Cortex of kidney (tissue), 1 donor: ENCODE measurements around the gene MRPL28.
"Not testable (repeated sequence)": the region's sequence is repeated elsewhere in the genome, so short reads cannot be mapped to it uniquely, and the experiment has no call there.

Source experiments
- DNase-seq: peaks from one replicate; lab custom pipeline; 2025; lab: John Stamatoyannopoulos, UW

Gene MRPL28

DNA sequence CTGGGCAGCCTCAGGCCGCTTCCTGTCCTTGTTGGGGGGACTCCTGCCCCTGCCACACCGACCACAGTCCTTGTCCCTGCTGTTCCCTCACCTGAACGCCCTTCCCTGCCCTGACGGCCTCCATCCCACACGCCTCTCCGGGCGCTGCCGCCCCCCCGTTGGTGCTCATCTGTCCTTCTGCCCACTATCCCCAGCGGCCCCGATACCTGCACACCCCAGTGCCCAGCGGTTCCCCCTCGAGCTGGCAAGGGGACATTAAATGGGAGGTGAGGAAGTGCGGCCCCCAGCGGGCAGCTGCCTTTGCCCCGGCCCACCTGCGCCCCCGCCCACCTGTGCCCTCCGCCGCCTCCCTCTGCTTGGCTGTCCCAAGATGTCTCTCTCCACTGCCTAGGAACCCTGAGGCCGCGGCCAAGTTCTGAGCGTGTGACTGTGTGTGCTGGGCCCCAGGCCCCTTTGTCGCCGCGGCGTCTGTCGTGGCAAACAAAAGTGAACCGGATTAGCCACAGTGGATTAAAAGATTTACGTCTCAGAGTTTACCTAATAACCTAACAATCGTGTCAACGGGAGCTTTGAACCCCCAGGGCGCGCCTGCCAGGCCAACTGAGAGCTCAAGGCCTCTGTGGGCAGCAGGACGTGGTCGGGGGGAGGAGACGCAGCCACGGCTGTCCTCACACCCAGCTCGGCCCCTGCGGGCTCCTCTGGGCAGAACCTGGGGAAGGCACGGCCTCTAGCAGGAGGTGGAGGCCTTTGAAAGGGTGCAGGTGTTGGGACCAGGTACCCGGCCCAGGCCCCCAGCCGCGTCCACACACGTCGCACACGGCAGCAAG lies 10.3 kb downstream of the MRPL28 start:
- no peak for DNase-seq

DNA sequence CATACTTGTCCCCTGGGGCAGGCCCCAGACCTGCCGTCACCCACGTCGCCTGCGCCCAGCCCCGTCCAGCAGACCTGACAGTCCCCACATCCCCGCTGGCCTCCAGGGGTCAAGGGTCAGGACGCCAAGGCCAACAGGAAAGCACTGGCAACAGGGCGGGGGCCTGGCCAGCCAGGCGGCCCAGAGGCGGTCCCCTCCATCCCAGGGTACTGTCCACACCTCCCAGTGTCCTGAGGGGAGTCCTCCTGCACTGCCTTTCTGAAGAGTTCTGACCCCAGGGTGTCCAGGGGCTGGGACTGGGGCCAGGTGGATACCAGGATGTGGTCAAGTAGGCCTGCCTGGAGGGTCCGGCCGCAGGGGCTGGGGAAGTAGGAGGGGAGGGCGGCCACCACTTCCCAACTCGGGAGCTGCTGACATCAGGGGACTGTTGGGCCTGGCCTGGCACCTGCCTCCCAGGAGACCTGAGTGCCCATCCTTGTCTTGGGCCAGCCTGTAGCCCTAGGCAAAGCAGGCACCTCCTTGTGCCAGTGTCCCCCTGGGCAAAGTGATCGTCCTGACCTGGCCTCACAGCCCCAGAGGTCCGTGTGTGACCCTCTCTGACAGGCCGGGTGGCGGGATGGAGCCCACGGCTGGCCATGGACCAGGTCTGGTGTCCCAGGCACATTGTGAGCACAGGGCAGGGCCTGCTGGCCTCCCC lies 11.1 kb downstream of the MRPL28 start:
- DNase-seq = no peak

DNA sequence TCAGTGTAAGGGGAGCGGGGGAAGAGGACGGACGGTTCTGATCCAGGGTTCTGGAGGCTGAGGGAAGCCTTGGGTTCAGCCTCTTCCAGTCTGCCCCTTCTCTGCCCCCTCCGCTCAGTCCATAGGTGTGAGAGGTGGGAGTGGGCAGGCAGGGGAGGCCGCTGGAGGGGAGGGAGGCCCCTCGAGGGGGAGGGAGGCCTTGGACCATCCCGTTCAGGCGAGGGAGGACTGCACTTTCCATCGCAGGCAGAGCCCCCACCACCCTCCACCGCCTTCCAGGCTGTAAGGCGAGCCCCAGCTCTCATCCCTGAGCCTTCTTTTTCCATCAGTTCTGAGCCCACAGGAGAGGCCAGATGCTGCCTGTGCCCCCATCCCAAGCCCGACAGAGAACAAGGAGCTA lies 13.6 kb downstream of the MRPL28 start:
- no peak for DNase-seq

DNA sequence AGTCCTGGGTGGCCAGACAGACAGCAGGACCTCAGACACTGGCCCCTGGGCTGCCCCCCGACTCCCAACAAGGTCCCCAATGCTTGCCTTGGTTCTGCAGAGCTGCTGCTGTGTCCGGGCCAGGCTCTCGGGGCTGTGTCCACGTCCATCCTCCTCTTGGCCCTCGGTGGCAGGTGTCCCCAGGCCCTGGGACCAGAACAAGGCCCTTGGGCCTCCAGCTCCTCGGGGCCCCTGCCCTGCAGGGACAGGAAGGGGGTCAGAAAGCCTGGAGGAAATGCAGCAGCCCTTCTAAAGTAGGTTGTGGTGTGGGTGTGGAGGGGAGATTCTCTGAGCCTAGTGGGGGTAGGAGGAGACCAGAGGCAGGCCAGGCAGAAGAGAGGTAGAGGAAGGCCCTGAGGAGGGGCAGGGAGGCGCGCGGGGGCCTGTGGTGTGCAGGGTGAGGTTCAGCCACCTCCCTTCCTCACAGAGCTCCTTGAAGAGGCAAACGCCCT lies 15.3 kb downstream of the MRPL28 start:
- DNase-seq = no peak

DNA sequence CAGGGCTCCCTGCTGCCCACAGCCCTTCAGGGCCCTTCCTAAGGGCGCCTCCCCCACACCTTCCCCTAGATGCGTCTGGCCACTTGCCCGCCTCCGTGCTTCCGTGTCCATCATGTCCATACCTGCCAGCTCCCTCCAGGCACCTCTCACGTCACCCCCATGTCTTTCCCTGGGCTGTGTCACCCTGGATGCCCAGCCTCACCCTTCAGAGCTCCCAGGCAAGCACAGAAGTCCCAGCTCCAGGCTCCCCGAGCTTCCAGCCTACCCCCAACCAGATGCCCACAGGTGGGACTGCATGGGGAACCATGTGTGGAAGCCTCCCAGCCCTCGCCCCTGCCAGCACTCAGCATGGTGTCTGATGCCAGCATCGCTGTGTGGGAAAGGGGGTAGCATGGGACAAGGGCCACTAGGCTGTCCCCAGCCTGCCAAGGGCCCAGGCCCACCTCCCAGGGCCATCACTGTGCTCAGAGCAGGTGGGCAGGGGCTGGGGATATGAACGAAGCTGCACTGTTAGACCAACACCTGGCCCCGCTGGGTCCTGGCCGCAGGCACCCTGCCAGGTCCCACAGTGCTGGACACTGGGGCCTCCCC lies 16.0 kb downstream of the MRPL28 start:
- no peak for DNase-seq

DNA sequence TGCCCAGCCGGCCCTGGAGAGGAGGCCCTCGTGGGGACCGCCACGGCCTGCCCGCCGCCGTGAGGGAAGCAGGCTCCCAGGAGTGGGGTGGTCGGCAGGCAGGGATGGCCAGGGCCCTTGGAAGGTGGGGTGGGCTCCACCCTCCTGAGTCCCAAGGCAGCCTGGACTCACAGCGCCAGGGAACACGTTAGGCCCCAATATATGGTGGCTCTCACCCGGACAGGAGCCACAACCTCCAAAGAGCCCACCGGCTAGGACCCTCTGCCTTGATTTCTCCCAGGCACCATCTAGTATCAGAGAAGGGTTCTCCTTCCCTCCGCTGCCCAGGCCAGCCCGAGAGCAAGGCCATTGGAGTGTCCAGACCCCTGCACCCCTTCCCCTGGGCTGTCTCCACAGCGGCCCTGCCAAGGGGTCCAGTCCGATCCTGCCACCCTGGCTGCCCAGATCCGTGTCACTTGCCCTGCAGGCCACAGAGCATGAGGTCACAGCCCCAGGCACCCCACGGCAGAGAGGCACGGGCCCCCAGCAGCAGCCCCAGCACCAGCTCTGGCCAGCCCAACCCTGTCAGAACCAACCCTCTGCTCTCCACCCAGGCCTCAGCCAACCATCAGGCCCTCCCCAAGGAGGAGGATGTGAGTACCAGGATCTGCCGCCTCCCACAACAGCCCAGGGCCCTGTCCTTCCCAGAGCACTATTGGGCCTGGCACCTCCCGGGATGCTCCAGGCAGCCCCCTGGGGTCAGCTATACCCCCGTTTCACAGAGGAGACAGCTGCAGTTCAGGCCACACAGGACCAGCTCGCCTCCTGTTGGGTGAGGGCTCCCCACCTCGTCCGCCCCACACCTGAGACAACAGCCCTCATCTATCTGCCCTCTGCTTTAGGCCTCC lies 16.7 kb downstream of the MRPL28 start:
- DNase-seq = no peak

DNA sequence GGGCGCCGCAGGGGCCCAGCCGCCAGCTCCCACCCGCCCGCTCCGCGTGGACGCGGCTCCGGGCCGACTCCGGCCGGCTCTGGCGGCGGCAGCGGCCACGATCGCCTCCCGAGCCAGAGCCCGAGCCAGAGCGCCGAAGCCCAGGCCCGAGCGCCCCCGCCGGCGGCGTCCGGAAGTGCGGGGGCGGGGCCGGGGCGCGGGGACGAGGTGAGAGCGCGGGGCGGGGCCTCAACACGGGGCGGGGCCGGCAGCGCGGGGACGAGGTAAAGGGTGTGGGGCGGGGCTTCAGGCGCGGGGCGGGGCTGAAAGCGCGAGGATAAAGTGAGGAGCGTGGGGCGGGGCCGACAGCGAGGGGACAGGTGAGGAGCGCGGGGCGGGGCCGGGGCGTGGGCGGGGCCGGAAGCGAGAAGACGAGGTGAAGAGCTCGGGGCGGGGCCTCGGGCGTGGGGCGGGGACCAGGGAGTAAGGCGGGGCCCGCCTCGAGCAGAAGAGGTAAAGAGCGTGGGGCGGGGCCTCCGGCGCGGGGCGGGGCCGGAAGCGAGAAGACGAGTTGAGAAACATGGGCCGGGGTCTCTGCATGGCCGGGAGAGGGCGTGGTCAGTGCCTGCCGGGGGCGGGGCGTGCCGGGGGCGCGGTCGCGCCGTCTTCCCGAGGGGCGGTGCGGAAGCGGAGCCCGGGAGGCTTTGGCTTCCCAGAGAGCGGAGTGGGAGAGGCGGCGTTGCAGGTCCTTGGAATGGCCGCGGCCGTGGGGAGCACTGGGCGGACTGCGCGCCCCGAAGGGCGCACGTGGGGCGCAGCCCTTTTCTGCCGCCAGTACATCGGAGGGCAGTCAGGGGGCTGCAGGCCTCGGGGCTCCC lies 17.6 kb downstream of the MRPL28 start, which contains the start of gene AXIN1:
Gene AXIN1 (minus strand): TSS at position 177 of the 857 bp plus-strand sequence. CDS start 5,698 bp downstream, outside the sequence.
- no peak for DNase-seq

DNA sequence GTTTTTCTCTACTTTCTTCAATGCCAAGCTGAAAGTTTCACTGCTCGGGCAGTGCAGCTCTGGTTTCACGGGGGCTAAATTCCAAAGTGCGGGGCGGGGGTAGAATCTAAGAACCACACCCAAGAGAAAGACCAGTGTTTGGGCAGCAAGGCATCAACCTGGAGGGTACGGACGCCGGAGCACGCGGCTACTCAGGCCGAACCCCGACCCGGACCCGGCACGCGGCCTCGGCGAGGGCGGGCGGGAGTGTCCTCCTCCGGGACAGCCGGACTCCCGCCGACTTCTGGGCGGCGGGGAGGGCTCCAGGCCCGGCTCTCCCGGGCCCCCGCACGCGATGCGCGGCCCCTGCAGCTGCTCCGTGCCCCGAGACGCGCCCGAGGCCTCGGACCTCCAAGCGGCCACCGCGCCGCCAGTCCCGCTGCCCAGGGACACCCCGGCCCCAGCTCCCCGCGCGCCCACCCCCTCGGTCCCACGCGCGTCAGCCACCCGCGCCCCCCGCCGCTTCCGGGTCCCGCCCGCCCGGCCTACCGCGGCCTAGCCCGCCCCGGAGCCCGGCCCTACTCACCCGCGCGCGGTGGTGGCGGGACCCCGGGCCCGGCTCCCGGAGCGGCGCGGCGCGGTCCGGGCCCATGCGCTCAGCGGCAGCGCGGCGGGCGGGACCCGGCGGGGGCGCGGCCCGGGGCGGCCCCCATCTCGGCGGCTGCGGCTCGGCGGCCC lies 18.4 kb downstream of the MRPL28 start:
- DNase-seq = no peak

DNA sequence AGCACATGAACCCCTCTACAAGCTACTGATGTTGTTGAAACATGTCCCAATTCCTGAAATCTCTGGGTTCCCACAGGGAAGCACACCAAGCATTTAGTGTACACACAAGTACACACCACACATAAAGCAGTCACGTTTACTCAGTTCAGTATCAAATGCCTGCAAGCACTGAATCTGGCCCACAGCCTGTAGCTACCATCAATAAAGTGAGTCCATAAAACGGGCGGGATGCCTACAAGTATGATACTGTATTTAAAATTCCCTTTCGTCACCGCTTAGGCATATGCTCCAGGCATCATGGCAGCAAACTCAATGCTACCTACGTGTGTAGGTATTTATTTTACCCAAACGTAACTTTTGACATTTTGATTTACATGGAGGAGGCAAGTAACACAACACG lies 20.1 kb downstream of the MRPL28 start:
- DNase-seq = no peak

DNA sequence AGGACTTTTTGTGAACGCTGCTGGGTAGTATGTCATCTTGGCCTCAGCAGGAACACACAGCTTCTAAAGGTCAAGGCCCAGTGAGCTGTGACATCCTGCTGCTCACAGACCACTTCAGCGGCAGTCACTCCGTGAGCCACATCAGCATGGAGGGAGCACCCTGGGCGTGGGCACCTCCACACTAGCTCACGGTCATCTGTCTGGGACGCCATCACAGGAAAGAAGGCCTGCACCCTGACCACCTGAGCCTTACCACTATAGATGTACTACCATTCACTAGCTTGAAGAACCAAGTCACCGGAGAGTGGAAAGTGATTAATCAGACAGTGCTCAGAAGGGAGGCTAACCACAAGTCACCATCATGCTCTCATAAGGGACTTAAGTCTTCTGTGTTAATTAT lies 21.1 kb downstream of the MRPL28 start:
- DNase-seq = no peak

DNA sequence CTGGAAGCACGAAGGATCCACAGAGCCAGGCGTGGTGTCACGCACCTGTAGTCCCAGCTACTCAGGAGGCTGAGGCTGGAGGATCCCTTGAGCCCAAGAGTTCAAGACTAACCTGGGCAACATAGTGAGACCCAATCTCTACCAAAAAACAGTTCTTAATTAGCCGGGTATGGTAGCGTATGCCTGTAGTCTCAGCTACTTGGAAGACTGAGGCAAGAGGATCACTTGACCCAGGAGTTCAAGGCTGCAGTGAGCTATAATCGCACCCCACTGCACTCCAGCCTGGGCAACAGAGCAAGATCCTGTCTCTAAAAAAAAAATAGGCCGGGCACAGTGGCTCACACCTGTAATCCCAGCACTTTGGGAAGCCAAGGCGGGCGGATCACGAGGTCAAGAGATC lies 21.8 kb downstream of the MRPL28 start:
- not testable (repeated sequence) for DNase-seq

DNA sequence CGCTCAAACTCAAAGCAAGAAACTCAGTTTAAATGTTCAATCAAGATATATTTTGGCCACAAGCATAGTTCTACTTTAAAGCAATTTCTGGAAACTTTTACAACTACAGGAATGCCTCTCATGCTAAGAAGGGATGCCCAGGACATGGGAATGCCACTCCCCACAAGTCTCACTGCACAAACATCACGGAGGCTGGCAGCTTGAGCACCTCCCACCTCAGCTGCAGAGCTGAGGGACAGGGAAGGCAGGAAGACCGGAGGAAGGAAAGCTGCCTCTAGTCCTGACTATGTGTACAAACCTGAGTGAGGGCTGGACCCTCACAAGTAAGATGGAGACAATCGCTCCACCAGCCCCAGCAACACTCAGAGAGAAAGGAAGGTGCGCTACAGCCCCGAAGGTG lies 23.1 kb downstream of the MRPL28 start:
- no peak for DNase-seq

DNA sequence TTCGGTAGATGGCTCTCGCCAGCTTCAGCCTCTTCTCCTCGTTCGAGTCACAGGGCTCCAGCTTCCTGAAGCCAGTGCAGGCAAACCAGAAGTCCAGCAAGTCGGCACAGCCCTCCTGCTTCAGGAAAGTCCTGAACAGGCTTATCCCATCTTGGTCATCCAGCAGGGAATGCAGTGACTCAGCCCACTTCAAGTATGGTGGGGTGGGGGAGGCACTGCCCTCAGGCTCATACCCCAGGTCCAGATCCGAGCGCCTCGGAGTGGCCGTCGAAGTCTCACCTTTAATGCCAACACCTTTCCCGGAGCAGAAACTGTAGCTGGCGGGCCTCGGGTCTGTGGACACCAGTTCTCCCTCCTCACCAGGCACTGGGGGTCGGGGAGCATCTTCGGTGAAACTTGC lies 23.8 kb downstream of the MRPL28 start:
- no peak for DNase-seq

DNA sequence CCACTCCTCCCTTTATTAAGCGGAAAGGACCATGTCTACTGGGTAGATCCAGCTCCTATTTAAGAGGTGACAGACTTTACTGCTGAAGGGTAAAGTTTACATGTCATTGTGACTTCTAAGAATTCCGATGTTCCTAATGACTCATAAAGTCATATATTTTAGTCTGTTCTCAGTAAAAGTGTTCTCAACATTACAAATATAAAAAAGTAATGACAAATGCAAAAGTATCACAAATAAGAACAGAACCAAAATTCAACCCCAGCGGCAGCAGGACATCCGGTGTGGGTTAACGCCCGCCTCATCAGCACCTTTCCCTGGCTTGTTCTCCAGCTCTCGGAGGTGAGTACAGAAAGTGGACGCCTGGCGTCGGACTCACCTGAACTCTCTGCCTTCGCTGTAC lies 24.6 kb downstream of the MRPL28 start:
- DNase-seq = no peak

DNA sequence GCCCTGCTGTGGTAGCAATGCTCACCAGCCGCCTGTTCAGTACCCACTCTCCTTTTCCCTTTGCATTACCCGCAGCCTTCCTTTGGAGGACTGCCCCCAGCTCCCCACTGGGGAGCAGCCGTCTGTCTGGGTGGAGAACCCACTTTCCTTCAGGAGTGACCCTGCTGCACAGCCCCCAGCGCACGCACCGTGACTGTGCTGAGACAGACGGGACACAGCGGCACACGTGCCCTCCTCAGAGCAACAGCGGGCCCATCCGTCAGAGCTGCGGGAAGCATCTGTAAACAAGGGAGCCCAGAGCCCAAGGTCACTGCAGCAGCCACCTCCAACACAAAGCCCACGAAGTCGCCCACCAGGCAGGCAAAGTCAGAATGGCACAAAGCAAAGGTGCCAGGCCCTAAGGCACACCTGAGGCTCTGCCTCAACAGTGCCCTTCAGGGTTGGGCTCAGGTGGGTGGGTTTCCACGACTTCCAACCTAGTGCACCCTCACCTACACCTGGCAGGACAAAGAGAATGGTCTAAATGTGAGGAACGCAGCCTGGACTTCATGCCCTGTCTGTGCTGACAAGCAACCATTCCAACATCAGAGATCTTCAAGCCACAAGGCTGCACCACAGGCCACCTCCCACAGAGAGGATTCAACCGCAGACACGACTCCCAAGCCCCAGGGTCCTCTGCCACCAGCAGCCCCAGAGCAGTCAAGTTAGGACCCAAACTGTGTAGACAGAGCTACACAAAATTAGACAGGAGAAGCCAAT lies 27.7 kb downstream of the MRPL28 start:
- DNase-seq = no peak

DNA sequence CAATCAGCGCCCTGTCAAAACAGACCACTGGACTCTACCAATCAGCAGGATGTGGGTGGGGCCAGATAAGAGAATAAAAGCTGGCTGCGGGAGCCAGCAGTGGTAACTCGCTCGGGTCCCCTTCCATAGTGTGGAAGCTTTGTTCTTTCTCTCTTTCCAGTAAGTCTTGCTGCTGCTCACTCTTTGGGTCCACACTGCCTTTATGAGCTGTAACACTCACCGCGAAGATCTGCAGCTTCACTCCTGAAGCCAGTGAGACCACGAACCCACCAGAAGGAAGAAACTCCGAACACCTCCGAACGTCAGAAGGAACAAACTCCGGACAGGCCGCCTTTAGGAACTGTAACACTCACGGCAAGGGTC lies 28.4 kb downstream of the MRPL28 start:
- DNase-seq = not testable (repeated sequence)

DNA sequence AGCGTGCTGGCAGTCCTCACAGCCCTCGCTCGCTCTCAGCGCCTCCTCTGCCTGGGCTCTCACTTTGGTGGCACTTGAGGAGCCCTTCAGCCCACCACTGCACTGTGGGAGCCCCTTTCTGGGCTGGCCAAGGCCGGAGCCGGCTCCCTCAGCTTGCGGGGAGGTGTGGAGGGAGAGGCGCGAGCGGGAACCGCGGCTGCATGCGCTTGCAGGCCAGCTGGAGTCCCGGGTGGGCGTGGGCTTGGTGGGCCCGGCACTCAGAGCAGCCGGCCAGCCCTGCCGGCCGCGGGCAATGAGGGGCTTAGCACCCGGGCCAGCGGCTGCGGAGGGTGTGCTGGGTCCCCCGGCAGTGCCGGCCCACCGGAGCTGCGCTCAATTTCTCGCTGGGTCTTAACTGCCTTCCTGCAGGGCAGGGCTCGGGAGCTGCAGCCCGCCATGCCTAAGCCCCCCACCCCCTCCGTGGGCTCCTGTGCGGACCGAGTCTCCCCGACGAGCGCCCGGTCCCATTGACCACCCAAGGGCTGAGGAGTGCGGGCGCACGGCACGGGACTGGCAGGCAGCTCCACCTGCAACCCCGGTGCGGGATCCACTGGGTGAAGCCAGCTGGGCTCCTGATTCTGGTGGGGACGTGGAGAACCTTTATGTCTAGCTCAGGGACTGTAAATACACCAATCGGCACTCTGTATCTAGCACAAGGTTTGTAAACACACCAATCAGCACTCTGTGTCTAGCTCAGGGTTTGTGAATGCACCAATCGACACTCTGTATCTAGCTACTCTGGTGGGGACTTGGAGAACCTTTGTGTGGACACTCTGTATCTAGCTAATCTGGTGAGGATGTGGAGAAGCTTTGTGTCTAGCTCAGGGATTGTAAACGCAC lies 29.0 kb downstream of the MRPL28 start:
- not testable (repeated sequence) for DNase-seq

DNA sequence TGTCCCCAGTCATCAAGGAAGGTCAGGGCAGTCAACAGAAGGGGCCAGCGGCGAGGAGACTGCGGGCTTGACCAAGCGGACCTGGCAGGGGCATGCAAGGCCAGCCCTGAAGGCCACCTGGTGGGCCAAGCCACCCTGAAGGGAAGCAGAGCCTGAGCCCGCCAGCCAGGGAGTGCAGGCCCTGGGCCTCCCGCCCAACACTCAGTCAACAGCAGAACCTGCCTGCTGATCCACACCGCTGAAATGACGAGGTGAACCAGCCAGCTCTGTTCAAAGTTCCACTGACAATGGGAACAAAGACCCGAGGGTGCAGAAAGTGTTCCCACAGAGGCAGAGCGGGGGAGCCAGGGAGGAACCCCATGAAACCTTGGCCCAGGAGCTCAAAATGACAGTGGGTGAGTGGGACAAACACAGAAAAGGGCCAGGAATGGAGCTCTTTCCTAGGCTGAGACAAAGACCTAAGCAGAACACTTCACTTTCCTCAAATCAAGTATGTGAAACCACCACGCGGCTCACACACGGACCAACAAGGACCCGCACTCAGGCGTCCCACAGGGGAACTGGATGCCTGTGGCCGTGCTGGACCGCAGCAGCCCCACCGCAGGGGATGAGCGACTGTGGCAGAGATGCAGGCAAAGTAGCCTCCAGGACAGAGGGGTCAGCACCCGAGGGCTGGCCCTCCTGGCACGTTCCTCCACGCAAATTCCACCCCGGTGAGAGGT lies 29.8 kb downstream of the MRPL28 start:
- DNase-seq = no peak
